ENCODE results near the gene WNT7A.

WNT7A gene

DNA sequence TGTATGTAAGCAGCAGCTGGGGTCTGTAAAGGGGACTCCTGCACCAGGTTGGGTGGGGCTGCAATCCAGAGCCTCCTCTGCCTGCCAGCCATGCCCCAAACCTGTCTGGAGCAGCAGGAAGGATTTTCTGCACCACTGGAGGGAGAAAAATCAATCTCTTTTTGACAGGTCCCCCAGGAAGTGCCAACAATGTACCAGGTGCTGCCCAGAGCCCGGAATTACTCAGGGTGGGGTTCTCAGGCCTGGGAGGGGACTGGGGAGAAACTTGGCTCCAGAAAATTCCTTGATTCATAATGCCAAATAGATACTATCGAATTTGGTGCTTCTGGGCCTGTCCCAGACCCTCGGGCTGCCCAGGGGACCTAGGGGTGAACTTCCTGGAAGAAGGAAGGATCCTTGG lies 52.6 kb downstream of the WNT7A start:
- DNase-seq (ENCODE audit: low read depth): no peak

DNA sequence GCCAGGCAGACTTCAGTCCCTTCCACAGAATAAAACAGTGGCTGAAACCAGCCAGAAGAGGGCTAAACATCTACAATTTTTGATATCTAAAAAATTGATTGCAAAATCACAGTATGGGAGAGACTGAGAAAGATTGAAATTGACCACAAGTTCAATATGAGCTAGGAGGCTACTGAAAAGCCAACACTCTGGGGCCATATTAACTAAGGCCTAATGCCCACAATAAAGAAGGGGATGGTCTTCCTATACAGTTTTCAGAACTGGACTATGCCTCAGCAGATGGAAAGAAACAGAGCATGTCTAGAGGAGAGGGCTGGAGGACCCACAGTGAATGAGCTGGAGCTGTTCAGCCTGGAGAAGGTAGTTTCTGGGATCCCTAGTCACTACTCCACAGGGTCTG lies 53.2 kb downstream of the WNT7A start:
- DNase-seq (ENCODE audit: low read depth): no peak

DNA sequence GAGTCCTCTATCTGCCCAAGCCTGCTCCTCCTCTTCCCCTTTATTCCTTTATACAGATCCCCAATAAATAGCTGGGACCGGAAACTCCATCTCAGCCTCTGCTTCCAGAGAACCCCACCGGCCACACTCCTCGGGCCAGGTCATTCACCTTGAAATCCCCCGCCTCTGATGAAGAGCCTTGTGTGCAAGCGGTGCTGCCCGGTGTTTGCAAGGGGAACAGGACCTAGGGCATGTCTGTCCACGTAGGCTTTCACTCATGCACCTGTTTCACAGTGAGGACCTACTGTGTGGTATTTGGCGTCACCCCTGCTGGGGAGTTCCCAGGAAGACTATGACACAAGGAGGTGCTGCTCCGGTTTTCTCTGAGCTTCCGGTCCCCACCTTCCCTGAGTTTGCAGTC lies 54.0 kb downstream of the WNT7A start:
- no peak for DNase-seq (ENCODE audit: low read depth)

DNA sequence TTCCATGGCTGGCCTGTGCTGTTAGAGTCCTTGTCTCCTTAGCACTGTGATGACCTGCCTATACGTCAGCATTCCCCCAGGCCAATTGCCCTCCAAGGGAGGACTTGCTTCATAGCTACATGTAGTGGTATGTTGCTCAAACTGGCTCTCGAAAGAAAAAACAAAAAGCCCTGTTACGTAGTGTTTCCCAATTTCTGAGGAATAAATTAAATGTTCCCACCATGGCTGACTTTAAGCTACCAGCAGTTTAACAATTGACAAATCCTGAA lies 54.6 kb downstream of the WNT7A start:
- DNase-seq (ENCODE audit: low read depth): no peak

DNA sequence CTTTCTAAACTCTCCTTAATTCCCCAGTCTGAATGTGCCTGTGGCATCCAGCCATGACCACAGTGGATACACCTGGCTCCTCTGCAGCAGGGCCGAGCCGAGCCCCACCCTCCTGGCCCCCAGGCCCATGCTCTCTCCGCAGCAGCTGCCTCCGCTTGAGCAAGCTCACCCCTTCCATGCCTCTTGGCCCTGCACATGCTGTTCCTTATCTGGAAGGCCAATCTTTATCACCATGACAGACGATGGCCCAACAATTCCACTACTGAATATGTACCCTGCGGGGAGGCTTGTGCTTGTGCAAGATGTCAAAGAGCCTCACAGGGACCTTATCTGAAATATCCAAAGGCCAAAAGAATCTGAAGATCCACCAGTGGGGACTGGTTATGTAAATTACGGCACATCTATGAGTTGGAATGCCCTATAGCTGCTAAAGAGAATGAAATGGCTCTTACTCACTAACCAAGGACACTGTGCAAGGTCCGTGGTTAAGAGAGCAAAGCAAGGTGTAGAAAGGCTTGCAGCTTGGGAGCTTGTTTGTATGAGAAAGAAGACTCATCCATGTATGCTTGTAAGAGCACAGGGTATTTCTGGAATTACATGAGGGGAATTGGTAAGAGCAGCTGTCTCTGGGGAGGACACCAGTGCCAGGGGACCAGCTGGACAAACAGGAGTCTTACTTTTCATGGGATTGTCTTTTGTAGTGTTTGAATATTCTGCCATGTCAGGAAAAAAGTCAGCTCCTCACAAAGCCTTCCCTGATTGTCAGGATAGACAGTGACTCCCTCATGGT lies 55.2 kb downstream of the WNT7A start:
- DNase-seq (ENCODE audit: low read depth): no peak

DNA sequence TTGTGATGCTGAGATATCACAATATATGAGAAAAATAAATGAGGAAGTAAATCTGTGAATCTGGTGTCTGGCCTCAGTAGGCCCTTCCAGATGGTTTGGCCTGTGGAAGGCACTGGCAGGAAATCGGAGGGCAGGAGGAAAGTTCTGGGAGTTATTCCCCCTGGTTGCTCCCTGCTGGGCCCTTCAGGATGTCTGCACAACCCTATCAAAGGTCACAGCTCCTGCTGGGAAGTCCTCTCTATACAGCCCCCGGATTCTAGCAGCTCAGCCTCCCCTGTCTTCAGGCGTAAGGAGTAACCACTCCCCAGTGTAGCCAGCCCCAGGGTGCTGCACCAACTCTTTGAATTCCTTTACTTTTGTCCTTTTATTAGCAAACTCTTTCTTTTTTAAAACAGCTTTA lies 56.2 kb downstream of the WNT7A start:
- DNase-seq (ENCODE audit: low read depth): no peak

DNA sequence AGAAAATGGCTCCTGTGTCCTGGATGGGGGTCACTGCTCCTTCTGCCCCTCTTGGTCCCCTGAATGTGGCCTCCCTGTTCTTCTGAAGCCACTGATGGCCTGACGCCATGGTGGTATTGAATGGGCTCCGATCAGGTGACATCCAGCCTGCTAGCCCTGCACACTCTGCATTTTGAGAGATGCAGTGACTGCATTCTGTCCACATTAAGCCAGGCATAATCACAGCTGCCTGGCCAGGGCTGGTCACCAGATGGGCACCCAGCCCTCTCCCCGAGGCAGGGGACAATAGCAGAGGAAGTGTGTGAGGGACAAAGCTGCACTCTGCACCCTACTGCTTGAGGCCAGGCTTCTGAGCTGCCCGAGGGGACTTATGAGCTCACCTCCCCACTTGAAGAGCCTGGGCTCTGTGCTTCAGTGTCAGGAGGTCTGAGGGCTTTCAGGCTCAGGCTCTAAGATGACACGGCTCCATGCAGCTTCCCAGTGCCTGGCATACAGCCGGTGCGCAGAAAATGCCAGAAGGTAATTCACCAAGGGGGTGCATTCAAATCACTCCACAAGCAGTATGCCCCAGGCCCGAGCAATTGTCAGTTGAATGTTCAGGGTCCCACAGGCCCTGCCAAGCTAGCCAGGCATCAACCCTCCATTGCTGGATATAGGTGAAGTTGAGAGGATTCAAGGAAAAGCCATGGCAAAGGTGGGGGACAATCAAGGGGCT lies 56.8 kb downstream of the WNT7A start:
- DNase-seq (ENCODE audit: low read depth): no peak

DNA sequence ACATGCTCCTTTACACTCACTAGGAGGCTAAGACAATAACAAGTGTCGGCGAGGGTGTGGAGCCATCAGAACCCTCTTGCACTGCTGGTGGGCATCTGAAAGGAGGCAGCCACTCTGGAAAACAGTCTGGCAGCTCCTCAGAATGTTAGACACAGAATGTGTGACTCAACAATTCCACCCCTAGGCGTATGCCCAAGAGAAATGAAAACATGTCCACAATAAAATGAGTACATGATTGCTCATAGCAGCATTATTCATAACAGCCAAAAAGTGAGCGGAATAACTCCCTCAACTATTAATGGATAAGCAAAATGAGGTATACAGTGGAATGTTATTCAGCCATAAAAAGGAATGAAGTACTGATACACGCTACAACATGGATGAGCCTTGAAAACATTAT lies 57.8 kb downstream of the WNT7A start:
- no peak for DNase-seq (ENCODE audit: low read depth)

DNA sequence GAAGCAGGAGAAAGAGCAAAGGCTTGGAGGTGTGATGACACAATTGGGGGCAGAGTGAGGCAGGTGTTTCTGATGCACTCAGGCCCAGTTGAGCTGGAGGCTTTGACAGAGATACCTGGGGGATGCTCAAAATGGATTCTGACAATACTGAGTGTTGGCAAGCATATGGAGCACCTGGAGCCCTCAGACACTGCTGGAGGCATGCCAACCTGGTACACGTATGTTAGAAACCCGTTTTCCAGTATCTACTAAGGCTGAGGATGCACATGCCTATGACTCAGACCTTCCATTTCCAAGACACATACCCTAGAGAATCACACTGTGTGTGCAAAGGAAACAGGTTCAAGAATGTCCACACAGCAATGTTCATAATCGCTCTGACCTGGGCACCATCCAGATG lies 58.7 kb downstream of the WNT7A start:
- DNase-seq (ENCODE audit: low read depth): no peak

DNA sequence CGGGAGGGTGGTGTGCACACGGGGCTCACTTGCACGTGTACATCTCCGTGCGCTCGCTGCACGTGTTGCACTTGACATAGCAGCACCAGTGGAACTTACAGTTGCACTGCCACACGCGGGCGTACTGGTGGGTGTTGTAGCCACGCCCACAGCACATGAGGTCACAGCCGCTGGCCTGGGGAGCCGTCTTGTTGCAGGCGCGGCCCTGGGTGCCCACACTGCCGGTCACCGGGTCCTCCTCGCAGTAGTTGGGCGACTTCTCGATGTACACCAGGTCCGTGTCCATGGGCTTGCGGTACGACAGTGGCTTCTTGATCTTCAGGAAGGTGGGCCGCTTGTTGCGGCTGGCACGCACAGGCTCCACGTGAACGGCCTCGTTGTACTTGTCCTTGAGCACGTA lies 61.0 kb downstream of the WNT7A start:
- no peak for DNase-seq (ENCODE audit: low read depth)

DNA sequence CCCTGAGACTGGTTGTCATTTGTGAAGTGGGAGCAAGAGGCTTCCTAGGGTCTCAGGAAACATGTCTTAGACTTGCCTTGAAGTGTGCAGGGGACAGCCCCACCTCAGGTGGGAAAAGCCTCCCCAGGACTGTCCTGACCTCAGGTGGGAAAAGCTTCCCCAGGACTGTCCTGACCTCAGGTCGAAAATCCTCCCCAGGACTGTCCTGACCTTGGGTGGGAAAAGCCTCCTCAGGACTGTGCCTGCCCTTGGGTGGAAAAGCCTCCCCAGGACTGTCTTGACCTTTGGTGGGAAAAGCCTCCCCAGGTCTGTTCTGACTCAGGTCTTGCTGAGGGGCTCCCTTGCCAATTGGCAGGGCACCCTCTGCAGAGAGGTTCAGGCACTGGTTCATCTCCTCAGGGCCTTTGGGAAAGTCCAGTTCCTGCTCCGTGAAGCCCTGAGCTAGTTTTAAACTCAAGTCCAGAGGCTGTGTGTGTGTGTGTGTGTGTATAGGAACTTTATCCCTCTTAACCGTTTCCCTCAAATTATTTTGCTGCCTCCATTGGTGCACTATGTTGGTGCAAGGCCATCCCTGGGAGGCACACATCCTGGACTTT lies 64.7 kb downstream of the WNT7A start:
- no peak for DNase-seq (ENCODE audit: low read depth)

DNA sequence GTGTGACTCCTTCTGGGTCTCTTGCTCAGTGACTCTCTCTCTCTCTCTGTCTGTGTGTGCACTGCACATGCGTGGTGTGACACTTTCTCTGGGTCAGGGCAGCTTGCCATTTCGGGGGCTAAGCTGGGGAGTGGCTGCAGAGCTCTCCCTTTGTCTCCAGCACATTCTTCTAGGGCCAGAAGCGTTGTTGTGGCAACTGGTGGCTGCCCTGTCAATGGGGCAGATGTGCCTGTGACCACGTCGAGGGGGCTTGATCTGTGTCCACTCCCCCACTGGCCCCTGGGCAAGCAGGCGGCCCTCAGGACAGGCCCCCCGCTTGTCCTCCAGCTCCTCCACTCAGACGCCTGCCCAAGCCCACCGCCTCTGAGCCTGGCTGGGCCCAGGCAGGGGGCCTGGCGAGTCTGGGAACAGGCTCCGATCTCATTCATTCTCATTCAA lies 67.8 kb downstream of the WNT7A start:
- DNase-seq (ENCODE audit: low read depth): no peak

DNA sequence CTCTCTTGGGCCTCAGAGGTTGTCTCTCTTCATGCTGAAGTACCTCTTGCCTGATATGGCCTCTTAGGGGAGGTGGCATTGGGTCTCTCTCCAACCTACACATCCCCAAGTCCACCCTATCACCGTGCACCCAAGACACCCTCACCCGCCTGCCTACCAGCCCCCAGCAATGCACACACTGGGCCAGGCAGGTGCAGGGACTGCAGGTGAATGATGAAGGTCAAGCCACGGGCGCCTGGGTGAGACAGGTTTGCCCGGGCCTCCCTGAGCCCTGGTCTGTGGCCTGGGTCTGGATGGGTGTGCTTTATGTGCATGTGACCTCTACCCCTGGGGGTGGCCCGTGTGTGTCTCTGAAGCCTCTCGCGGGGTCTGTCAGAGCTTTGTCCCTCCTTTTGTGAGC lies 68.3 kb downstream of the WNT7A start:
- DNase-seq (ENCODE audit: low read depth): no peak

DNA sequence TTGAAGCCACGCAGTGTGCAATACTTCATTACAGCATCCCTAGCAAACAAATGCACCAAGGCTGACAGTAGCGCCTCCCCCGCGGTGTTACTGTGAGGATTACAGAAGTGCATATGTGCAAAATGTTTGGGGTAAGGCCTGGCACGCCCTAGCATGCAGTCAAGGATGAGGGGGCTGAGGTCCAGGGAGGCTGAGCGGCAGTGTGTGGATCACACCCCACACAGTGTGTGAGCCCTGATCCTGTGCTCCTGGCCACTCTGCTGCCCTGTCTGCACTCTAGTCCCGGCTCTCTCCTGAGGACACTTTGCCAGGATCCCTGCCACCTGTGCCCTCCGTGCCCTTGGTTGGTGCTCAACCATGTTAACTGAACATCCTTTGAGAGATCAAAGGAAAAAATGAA lies 71.3 kb downstream of the WNT7A start:
- no peak for DNase-seq (ENCODE audit: low read depth)

DNA sequence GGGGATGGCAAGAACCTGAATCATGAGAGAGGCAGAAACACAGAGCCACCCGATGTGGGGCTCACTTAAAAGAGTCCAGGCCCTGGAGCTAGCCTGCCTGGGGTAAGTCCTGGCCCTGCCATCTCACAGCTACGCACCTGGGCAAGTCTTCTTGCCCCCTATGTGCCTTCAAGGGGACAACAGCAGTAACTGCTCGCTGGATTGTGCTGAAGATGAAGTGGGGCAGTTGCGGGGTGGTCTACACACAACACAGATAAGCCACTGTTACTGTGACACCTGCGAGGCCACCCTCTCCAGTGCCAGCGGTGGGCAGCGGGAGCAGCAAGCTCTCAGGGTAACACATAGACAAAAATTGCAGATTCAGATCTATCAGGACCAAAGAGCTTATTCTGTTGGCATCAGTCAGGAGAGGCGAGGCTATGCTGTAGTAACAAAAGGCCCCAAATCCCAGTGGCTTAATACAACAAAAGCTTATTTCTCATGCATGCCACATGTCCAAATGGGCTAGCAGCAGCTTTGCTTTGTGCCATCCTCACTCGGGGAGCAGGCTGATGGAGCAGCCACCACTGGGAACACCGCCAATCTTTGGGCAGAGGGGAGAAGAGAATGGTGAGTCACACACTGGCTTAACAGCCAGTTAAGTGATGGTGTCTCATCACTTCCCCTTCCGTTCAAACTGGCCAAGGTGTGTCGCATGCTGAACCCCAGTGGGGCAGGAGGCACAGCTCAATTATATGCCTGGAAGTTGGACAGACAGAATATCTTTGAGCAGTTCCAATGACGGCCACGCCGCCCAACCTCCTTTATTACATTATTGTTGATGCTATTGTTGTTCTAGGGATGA lies 78.3 kb downstream of the WNT7A start:
- DNase-seq (ENCODE audit: low read depth): no peak

DNA sequence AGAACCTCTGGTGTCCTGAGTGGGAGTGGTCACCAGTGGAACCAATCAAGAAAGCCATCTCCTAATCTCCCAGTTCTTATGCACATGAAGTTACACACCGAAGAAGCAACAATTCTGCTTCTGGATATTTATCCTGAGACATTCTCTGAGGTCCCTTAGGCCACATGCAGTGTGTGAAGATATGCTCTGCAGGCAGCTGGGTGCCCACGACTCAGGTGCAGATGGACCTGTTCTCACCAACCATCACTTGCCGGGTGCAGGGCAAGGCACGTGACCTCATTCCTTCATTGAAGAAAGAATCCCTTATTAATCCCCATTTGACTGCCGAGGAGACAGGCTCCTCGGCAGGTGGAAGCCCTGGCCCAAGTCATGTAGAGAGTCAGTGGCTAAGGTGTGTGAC lies 79.8 kb downstream of the WNT7A start:
- DNase-seq (ENCODE audit: low read depth): no peak

DNA sequence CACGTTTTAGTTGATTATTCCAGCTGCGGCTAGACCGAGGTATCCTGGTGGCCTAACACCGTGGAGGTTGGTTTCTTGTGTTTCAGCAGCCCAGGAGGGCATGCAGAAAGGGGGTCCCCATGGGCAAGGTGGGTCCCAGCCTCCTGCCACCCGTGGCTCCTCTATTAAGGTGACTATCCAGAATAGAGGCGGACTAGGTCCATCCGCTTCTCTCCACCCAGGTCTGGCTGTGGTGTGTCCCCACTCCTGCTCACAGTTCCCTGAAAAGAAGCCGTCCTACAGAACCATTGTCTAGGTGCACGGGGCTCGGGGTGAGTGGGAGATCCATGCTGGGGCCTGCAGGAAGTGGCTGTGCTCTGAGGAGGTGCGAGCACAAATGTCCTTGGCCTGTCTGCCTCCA lies 81.5 kb downstream of the WNT7A start:
- no peak for DNase-seq (ENCODE audit: low read depth)

DNA sequence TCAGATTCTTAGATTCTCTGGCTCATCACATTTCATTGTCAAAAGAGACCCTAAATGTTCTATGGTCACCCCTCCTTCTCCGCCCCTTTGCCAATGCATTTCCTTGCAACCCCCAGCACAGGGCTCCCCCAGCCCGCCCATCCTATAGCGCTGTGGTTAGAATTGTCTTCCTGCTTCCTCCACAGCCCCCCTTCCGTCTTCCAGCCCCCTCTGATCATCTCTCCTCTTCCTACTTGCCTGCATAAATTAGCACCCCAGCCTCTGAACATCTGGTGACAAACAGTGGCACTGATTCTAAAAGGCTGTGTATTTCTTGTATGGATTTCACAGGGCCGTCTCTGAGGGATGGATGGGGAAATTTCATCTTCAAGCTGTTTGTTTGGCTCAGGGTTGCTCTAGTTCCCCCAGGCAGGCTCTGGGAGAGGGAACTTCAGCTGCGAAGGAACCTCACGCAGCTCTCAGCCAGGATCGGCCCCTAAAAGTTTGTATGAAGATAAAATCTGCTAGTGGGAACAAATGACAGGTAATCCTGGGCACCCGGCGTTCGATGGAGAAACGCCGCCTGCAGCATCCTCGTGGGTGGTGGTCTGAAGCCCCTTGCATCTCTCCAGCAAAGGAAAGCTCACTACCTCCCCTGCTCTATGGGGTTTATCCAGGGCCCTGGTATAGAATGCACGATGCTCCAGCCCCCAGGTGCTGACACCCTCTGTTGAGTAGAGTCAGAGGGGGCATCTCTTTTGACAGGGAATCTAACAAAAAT lies 83.0 kb downstream of the WNT7A start:
- DNase-seq (ENCODE audit: low read depth): no peak

DNA sequence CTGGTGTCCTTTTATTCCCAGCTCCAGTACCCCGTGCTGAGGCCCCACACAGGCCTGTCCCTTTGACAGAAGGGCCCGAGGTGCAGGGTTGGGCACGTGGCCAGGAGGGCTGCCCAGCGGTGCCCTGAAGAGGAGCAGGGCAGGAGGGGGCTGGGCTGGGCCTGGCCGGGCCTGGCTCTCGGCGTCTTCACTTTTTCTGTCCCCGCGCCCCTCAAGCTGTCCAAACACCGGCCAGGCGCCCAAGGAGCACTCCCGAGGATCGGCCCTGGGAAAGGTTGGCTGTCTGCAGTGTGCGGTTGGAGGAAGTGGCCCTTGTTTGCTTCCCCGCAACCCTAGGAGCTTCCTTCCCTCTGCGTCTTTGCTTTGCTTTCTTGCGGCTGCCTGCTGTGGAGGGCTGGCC lies 84.1 kb downstream of the WNT7A start:
- no peak for DNase-seq (ENCODE audit: low read depth)

DNA sequence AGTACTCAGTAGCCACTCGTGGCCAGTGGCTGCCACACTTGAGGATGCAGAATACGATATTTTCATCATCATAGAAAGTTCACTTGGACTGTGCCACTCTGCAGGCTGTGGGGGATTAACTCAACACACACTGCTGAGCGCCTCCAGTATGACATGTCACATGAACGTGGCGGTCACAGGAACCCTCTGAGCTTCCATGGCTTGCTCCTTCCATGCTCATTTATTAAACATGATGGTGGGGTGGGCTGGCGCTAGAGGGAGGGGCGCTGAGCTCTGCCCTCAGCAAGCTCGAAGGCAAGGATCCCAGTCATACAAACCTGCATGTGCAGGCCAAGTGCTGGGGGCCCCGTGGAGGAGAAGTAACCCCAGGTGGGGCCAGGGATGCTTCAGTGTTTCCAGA lies 85.5 kb downstream of the WNT7A start:
- DNase-seq (ENCODE audit: low read depth): no peak

DNA sequence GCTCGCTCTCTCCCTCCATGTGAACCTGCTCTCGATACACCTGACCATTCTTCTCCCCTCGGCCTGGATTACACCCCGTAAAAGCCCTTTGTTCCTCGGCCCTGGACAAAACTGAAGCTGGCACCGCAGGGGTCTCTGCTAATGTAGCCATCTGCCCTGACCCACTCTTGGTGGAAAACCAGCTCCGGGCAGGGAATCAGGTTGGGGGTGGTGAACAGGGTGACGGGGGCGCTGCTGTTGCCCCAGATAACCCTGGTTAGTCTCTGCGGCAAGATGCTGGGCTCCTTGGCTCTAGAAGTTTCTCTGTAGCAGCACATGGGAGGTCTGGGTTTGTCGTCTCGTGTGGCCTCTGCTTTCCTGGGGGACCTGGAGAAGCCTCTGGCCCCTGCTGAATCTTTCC lies 86.4 kb downstream of the WNT7A start:
- DNase-seq (ENCODE audit: low read depth): no peak
